Vagina (tissue), 2 donors: ENCODE data around the gene MYH14. TPM values are rescaled to one million over a fixed set of nuclear protein-coding genes. Genes with fewer than 3 reads are reported as not detected.

Source experiments
- DNase-seq, 2 donors: peaks; one replicate each; pipeline ENCODE4 v3.0.0-alpha.2; 2017; ENCODE audit errors: extremely low spot score in 2 of 2
- H3K27ac ChIP-seq: fragments of 200-600 bp; sonication (generic); one replicate; pipeline ENCODE4 v1.5.1; 2019
- H3K27me3 ChIP-seq: fragments of 200-600 bp; sonication (generic); one replicate; pipeline ENCODE4 v1.5.1; 2019
- H3K36me3 ChIP-seq, 2 donors: fragments of 200-600 bp; sonication (generic); one replicate each; pipeline ENCODE4 v1.5.1; 2017 to 2019
- H3K4me1 ChIP-seq: fragments of 200-600 bp; sonication (generic); one replicate; pipeline ENCODE4 v1.5.1; 2019
- H3K4me3 ChIP-seq, 2 donors: fragments of 200-600 bp; sonication (generic); 1 replicate in 1 of 2; 2 replicates in 1 of 2; pipeline ENCODE4 v1.5.1; 2016 to 2019
- H3K9me3 ChIP-seq: fragments of 200-600 bp; sonication (generic); one replicate; pipeline ENCODE4 v1.5.1; 2019
- CTCF ChIP-seq, 3 experiments: fragments of 450-650 bp in 2 of 3; fragments of 200-600 bp in 1 of 3; sonication (generic) in 1 of 3; IDR thresholded peaks; one replicate each; pipeline ENCODE4 v1.5.1; 2017 to 2019; ENCODE audit warnings: antibody characterized with exemption in 3 of 3, mild to moderate bottlenecking in 2 of 3, moderate library complexity in 2 of 3
- POLR2A ChIP-seq, 2 donors: fragments of 450-650 bp; IDR thresholded peaks; one replicate each; pipeline ENCODE4 v1.6.1; 2017; ENCODE audit warnings: antibody characterized with exemption in 2 of 2, mild to moderate bottlenecking in 2 of 2, moderate library complexity in 2 of 2
- POLR2AphosphoS5 ChIP-seq, 2 donors: sonication (generic); formaldehyde crosslinking; IDR thresholded peaks; one replicate each; pipeline ENCODE4 v1.9.0; 2017; ENCODE audit warnings: antibody characterized with exemption in 2 of 2, mild to moderate bottlenecking in 2 of 2, low read depth in 1 of 2; ENCODE audit not compliant: insufficient read depth in 1 of 2
- intact Hi-C: fragments of 100-400 bp; cut with DNase I; formaldehyde crosslinking; loops from one replicate; pipeline ENCODE4 v1.15.1; 2023
- total RNA-seq: library from RNA; depleted of rRNA; stranded (reverse); fragments of >200 nt; gene quantifications from one replicate; pipeline ENCODE4 v1.2.3, GENCODE V29; 2016

Gene MYH14
- total RNA-seq, 1 donor from 2014 or later: 51.6 TPM

- Histone ChIP-seq H3K4me1 (no peaks in the 10 kb centered on the region), H3K27me3 (no peaks in the 10 kb centered on the region), H3K36me3 (no peaks in the 10 kb centered on the region), H3K27ac (no peak overlapping the region), H3K4me3 (no peak overlapping the region), H3K9me3 (no peaks in the 10 kb centered on the region)
- DNase-seq: no peak
- intact Hi-C loops: no loop called here
- TF ChIP-seq POLR2A (IDR thresholded peaks at IDR 0.05): no peak
- TF ChIP-seq POLR2AphosphoS5 (IDR thresholded peaks at IDR 0.05; ENCODE audit: insufficient read depth in 1 of 2, low read depth in 1 of 2): no peak
- TF ChIP-seq CTCF (IDR thresholded peaks at IDR 0.05): no peak
Observed at GRCh38 chr19:50269653-50270052, 66.2 kb downstream of the MYH14 start.

- intact Hi-C loops: no loop called here
- TF ChIP-seq POLR2AphosphoS5 (IDR thresholded peaks at IDR 0.05; ENCODE audit: insufficient read depth in 1 of 2, low read depth in 1 of 2) (no peak), POLR2A (IDR thresholded peaks at IDR 0.05) (no peak), CTCF (IDR thresholded peaks at IDR 0.05) (no peak)
- no peak for DNase-seq
- H3K9me3 ChIP-seq: no peaks in the 10 kb centered on the region
- no peaks in the 10 kb centered on the region for H3K4me1 ChIP-seq
- no peak overlapping the region for H3K4me3 ChIP-seq
- no peak overlapping the region for H3K27ac ChIP-seq
- H3K36me3 ChIP-seq: peaks cover 0 to 4% of the 10 kb centered on the region in 2 donors
- H3K27me3 ChIP-seq: no peaks in the 10 kb centered on the region
Observed at GRCh38 chr19:50272263-50272897, 69.0 kb downstream of the MYH14 start.

- Histone ChIP-seq H3K36me3 (peaks cover 0 to 4% of the 10 kb centered on the region in 2 donors), H3K9me3 (no peaks in the 10 kb centered on the region), H3K27ac (no peak overlapping the region), H3K27me3 (no peaks in the 10 kb centered on the region), H3K4me1 (no peaks in the 10 kb centered on the region), H3K4me3 (no peak overlapping the region)
- intact Hi-C loops: no loop called here
- DNase-seq: no peak
- TF ChIP-seq POLR2AphosphoS5 (IDR thresholded peaks at IDR 0.05; ENCODE audit: insufficient read depth in 1 of 2, low read depth in 1 of 2) (no peak), CTCF (IDR thresholded peaks at IDR 0.05) (no peak), POLR2A (IDR thresholded peaks at IDR 0.05) (no peak)
Observed at GRCh38 chr19:50273821-50274220, 70.4 kb downstream of the MYH14 start.

- TF ChIP-seq CTCF (IDR thresholded peaks at IDR 0.05) (no peak), POLR2AphosphoS5 (IDR thresholded peaks at IDR 0.05; ENCODE audit: insufficient read depth in 1 of 2, low read depth in 1 of 2) (no peak), POLR2A (IDR thresholded peaks at IDR 0.05) (no peak)
- Histone ChIP-seq H3K4me3 (no peak overlapping the region), H3K36me3 (peaks cover 0 to 4% of the 10 kb centered on the region in 2 donors), H3K4me1 (no peaks in the 10 kb centered on the region), H3K9me3 (no peaks in the 10 kb centered on the region), H3K27ac (no peak overlapping the region), H3K27me3 (no peaks in the 10 kb centered on the region)
- intact Hi-C loops: no loop called here
- no peak for DNase-seq
Observed at GRCh38 chr19:50275577-50276368, 72.4 kb downstream of the MYH14 start.
